Mammary epithelial cell (primary cell): ENCODE results near the gene CDH18.

ENCODE experiments used
- EZH2 ChIP-seq: IDR thresholded peaks from 2 replicates; pipeline ENCODE4 v1.6.1; 2012; ENCODE audit warnings: low read length, inconsistent platforms, borderline replicate concordance
- TF ChIP-seq, protein P1 (sequence below), 2 donors: IDR thresholded peaks in 1 of 2; conservative IDR thresholded peaks in 1 of 2; 2 replicates each; pipeline ENCODE4 v1.5.1; 2011 to 2012; ENCODE audit warnings: inconsistent platforms in 2 of 2, low read length in 2 of 2, mild to moderate bottlenecking in 2 of 2, control low read depth in 1 of 2, low read depth in 1 of 2; ENCODE audit not compliant: insufficient read depth in 1 of 2; ENCODE audit errors: extremely low read depth in 1 of 2

DNA sequence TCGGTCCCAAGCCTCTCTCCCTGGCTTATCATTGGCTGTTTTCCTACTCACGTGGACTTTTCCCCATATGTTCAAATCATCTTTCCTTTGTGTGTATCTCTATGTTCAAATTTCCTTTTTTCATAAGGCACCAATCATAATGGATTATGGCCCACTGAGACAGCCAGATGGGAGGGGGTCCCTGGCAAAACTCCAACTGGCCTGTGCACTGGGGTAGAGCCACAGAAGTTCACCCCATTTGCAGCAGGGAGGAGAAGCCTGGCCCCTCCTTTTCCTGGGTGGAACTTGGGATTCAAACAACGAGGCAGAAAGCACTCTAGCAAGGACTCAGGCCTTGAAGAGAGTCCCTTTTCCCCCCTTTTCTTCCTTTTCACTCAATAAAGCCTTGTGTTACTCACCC lies 362.4 kb downstream of the CDH18 start:
- TF ChIP-seq, protein P1, sequence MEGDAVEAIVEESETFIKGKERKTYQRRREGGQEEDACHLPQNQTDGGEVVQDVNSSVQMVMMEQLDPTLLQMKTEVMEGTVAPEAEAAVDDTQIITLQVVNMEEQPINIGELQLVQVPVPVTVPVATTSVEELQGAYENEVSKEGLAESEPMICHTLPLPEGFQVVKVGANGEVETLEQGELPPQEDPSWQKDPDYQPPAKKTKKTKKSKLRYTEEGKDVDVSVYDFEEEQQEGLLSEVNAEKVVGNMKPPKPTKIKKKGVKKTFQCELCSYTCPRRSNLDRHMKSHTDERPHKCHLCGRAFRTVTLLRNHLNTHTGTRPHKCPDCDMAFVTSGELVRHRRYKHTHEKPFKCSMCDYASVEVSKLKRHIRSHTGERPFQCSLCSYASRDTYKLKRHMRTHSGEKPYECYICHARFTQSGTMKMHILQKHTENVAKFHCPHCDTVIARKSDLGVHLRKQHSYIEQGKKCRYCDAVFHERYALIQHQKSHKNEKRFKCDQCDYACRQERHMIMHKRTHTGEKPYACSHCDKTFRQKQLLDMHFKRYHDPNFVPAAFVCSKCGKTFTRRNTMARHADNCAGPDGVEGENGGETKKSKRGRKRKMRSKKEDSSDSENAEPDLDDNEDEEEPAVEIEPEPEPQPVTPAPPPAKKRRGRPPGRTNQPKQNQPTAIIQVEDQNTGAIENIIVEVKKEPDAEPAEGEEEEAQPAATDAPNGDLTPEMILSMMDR (conservative IDR thresholded peaks at IDR 0.05 in 1 of 2, IDR thresholded peaks at IDR 0.05 in 1 of 2; ENCODE audit: extremely low read depth in 1 of 2, insufficient read depth in 1 of 2, low read depth in 1 of 2, low read length in 2 of 2) = no peak
- no peak for TF ChIP-seq EZH2
